ENCODE results near the gene ASB5. TPM values are rescaled to one million over a fixed set of nuclear protein-coding genes. Genes with fewer than 3 reads are reported as not detected.
A peak's percentile ranks its signal among the peaks of the same experiment; 100 is the strongest.

Gene ASB5
- total and polyA plus RNA-seq, 2 donors (not counting 1 experiment from before 2014, with no cell fraction given) = not detected

DNA sequence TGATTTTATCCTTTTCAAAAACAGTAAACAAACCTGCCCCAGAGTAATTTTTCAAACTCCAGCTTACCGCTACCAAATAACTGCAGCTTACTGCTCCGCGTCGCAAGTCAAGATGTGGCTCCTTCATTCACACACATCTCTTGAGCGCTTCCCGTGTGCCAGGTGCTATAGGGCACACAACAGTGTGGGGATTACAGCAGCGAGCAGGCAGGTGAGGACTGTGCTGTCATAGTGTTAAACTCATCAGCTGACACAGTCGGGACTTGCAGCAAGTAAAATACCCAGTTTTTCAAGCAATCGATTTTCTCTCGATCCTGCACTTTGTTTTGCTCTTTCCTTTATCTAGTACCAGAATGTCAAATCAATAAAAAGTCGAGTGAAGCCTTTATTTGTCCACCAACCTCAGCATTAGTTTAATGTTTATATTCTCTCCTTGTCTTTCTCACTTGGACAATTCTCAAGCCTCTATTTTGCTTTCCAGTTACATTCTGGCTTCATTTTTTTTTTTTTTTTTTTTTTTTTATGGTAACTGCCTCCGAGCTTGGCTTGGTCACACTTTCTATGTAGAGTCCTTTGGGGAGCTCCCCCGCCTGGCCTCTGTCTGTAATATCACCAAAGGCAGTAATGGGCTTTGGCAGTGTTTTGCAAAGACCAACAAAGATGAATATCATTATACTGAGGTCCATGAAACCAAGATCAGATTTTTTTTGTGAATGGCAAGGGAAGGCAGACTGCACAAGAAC lies 8.3 kb upstream of the ASB5 start:
- H3K27me3 Mint-ChIP-seq = peaks cover 35% of the 10 kb centered on the region
- H3K27ac Mint-ChIP-seq = no peak overlapping the region
- H2AFZ ChIP-seq (ENCODE audit: insufficient read depth, low read depth, low read length, poor library complexity, severe bottlenecking) = no peak overlapping the region
- WGBS (ENCODE audit: insufficient coverage) = 90% methylated on average over 10 of the region's 13 CpGs
- ChIA-PET CTCF (interaction anchor here (1.2 to 1.6 kb wide), 2 partner anchors 11 to 127 kb away, joined by 5 to 8 read pairs; no protein-coding TSS in a partner anchor), POLR2A (no interaction called here)
- no peak overlapping the region for H3K4me2 ChIP-seq (replicated peaks; ENCODE audit: low read depth, low read length, poor library complexity, severe bottlenecking)
- H3K27me3 ChIP-seq (replicated peaks in 1 of 4; ENCODE audit: control extremely low read depth in 1 of 4, control insufficient read depth in 3 of 4, insufficient read depth in 4 of 4, low read length in 3 of 4) = no peaks in the 10 kb centered on the region
- H4K20me1 ChIP-seq (ENCODE audit: control insufficient read depth, insufficient read depth, low read length, poor library complexity, severe bottlenecking) = no peaks in the 10 kb centered on the region
- H3K36me3 ChIP-seq (replicated peaks in 1 of 2; ENCODE audit: control extremely low read depth in 1 of 2, control insufficient read depth in 1 of 2, extremely low read depth in 1 of 2, insufficient read depth in 2 of 2, low read length in 1 of 2) = no peaks in the 10 kb centered on the region
- H3K9ac ChIP-seq (ENCODE audit: low read length) = no peak overlapping the region
- H3K9me3 ChIP-seq (ENCODE audit: control extremely low read depth in 1 of 3, control insufficient read depth in 2 of 3, insufficient read depth in 1 of 3, low read length in 2 of 3) = no peaks in the 10 kb centered on the region
- H3K9me3 Mint-ChIP-seq (ENCODE audit: insufficient read depth) = no peaks in the 10 kb centered on the region
- ATAC-seq (ENCODE audit: low read depth) (no peak), DNase-seq (peak; percentile 15)
- H3K4me3 Mint-ChIP-seq = no peak overlapping the region
- no peaks in the 10 kb centered on the region for H3K4me1 ChIP-seq (ENCODE audit: control insufficient read depth in 2 of 2, insufficient read depth in 2 of 2, low read length in 2 of 2)
- H3K27ac ChIP-seq (ENCODE audit: low read length in 2 of 2) = no peak overlapping the region
- TF ChIP-seq, protein P1, sequence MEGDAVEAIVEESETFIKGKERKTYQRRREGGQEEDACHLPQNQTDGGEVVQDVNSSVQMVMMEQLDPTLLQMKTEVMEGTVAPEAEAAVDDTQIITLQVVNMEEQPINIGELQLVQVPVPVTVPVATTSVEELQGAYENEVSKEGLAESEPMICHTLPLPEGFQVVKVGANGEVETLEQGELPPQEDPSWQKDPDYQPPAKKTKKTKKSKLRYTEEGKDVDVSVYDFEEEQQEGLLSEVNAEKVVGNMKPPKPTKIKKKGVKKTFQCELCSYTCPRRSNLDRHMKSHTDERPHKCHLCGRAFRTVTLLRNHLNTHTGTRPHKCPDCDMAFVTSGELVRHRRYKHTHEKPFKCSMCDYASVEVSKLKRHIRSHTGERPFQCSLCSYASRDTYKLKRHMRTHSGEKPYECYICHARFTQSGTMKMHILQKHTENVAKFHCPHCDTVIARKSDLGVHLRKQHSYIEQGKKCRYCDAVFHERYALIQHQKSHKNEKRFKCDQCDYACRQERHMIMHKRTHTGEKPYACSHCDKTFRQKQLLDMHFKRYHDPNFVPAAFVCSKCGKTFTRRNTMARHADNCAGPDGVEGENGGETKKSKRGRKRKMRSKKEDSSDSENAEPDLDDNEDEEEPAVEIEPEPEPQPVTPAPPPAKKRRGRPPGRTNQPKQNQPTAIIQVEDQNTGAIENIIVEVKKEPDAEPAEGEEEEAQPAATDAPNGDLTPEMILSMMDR (IDR thresholded peaks at IDR 0.05) = peak; percentile 18
- TF ChIP-seq EZH2 (IDR thresholded peaks at IDR 0.05; ENCODE audit: borderline replicate concordance, insufficient read depth, low read depth, low read length, poor library complexity, severe bottlenecking) = no peak
- no peaks in the 10 kb centered on the region for H3K79me2 ChIP-seq (ENCODE audit: control insufficient read depth, insufficient read depth, low read length)
- intact Hi-C loops (cut with micrococcal nuclease) = no loop called here
- no peaks in the 10 kb centered on the region for H3K4me1 Mint-ChIP-seq
- H3K4me3 ChIP-seq (ENCODE audit: control extremely low read depth in 1 of 5, extremely low read depth in 1 of 5, insufficient read depth in 1 of 5, low read depth in 2 of 5, low read length in 4 of 5) = no peak overlapping the region

DNA sequence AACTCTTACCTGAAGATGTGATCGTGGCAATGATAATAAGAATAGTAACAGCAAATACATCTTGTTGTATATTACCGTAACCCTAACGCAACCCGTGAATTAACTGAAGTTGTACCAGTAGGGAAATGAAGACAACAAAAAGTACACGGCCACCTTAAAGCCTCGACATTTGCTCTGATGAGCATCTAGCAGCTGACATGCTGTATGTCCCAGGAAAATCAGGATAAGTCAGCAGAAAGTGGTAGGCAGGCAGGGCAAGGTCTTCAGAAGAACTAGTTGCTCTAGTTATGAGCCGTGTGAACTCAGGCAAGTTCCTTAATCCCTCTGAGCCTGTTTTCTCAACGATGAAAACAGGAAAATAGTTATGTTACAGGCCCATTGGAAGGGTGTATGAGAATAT lies 7.7 kb upstream of the ASB5 start:
- no peaks in the 10 kb centered on the region for H3K9me3 Mint-ChIP-seq (ENCODE audit: insufficient read depth)
- Histone ChIP-seq H3K4me1 (ENCODE audit: control insufficient read depth in 2 of 2, insufficient read depth in 2 of 2, low read length in 2 of 2) (no peaks in the 10 kb centered on the region), H4K20me1 (ENCODE audit: control insufficient read depth, insufficient read depth, low read length, poor library complexity, severe bottlenecking) (no peaks in the 10 kb centered on the region), H3K27ac (ENCODE audit: low read length in 2 of 2) (no peak overlapping the region), H3K4me2 (replicated peaks; ENCODE audit: low read depth, low read length, poor library complexity, severe bottlenecking) (no peak overlapping the region), H3K79me2 (ENCODE audit: control insufficient read depth, insufficient read depth, low read length) (no peaks in the 10 kb centered on the region), H3K9ac (ENCODE audit: low read length) (no peak overlapping the region), H3K9me3 (ENCODE audit: control extremely low read depth in 1 of 3, control insufficient read depth in 2 of 3, insufficient read depth in 1 of 3, low read length in 2 of 3) (no peaks in the 10 kb centered on the region), H3K4me3 (ENCODE audit: control extremely low read depth in 1 of 5, extremely low read depth in 1 of 5, insufficient read depth in 1 of 5, low read depth in 2 of 5, low read length in 4 of 5) (no peak overlapping the region), H3K36me3 (replicated peaks in 1 of 2; ENCODE audit: control extremely low read depth in 1 of 2, control insufficient read depth in 1 of 2, extremely low read depth in 1 of 2, insufficient read depth in 2 of 2, low read length in 1 of 2) (no peaks in the 10 kb centered on the region), H3K27me3 (replicated peaks in 1 of 4; ENCODE audit: control extremely low read depth in 1 of 4, control insufficient read depth in 3 of 4, insufficient read depth in 4 of 4, low read length in 3 of 4) (peaks cover 0 to 3% (median 0%) of the 10 kb centered on the region in 4 experiments), H2AFZ (ENCODE audit: insufficient read depth, low read depth, low read length, poor library complexity, severe bottlenecking) (no peak overlapping the region)
- ATAC-seq (ENCODE audit: low read depth) = no peak
- TF ChIP-seq, protein P1 (IDR thresholded peaks at IDR 0.05) = no peak
- no peak for TF ChIP-seq EZH2 (IDR thresholded peaks at IDR 0.05; ENCODE audit: borderline replicate concordance, insufficient read depth, low read depth, low read length, poor library complexity, severe bottlenecking)
- no peak overlapping the region for H3K4me3 Mint-ChIP-seq
- 86% methylated on average over 7 of the region's 8 CpGs for WGBS (ENCODE audit: insufficient coverage)
- CTCF ChIA-PET = interaction anchor here (1.2 kb wide), 1 partner anchor 126 kb away, joined by 8 read pairs; no protein-coding TSS in a partner anchor
- POLR2A ChIA-PET = no interaction called here
- H3K27ac Mint-ChIP-seq = no peak overlapping the region
- intact Hi-C loops (cut with micrococcal nuclease) = no loop called here
- no peaks in the 10 kb centered on the region for H3K4me1 Mint-ChIP-seq
- H3K27me3 Mint-ChIP-seq = peaks cover 39% of the 10 kb centered on the region
- DNase-seq = no peak
